Activated CD4-positive, alpha-beta T cell treated with anti-CD3 and anti-CD28 coated beads, Interleukin-2, amount 50 U/mL, for 16 hours (primary cell): Measurements from ENCODE around the gene AACS.
"Not testable (repeated sequence)": the region's sequence is repeated elsewhere in the genome, so short reads cannot be mapped to it uniquely, and the experiment has no call there.

Source experiments
- DNase-seq: peaks from one replicate; pipeline ENCODE4 v3.0.0-alpha.2; 2020

The AACS gene

GRCh38 chr12:125057708-125058107 is 7.5 kb upstream of the AACS start:
- no peak for DNase-seq

- DNase-seq, result no peak
Observed at GRCh38 chr12:125061229-125061628, 4.0 kb upstream of the AACS start.

- not testable (repeated sequence) for DNase-seq
Observed at GRCh38 chr12:125063522-125063921, 1.7 kb upstream of the AACS start.

GRCh38 chr12:125064492-125064891 is 743 bp upstream of the AACS start:
- no peak for DNase-seq

- no peak for DNase-seq
Observed at GRCh38 chr12:125065919-125066570, 810 bp downstream of the AACS start.

GRCh38 chr12:125068391-125068790 is 3.2 kb downstream of the AACS start:
- no peak for DNase-seq

GRCh38 chr12:125069616-125070015 is 4.4 kb downstream of the AACS start:
- no peak for DNase-seq

- no peak for DNase-seq
Observed at GRCh38 chr12:125070112-125070511, 4.9 kb downstream of the AACS start.

GRCh38 chr12:125070661-125071390 is 5.6 kb downstream of the AACS start:
- no peak for DNase-seq

GRCh38 chr12:125071456-125071855 is 6.2 kb downstream of the AACS start:
- no peak for DNase-seq

GRCh38 chr12:125072496-125072895 is 7.3 kb downstream of the AACS start:
- DNase-seq, result no peak

GRCh38 chr12:125074294-125074693 is 9.1 kb downstream of the AACS start:
- DNase-seq, result not testable (repeated sequence)

GRCh38 chr12:125076103-125076502 is 10.9 kb downstream of the AACS start:
- no peak for DNase-seq

GRCh38 chr12:125079084-125079483 is 13.8 kb downstream of the AACS start:
- no peak for DNase-seq

GRCh38 chr12:125079648-125080645 is 14.7 kb downstream of the AACS start:
- DNase-seq, result no peak

GRCh38 chr12:125081427-125081826 is 16.2 kb downstream of the AACS start:
- no peak for DNase-seq

- DNase-seq, result no peak
Observed at GRCh38 chr12:125083072-125083471, 17.8 kb downstream of the AACS start.

- DNase-seq, result not testable (repeated sequence)
Observed at GRCh38 chr12:125088199-125088598, 23.0 kb downstream of the AACS start.

- DNase-seq, result no peak
Observed at GRCh38 chr12:125089083-125089482, 23.8 kb downstream of the AACS start.

- no peak for DNase-seq
Observed at GRCh38 chr12:125089626-125090025, 24.4 kb downstream of the AACS start.

- no peak for DNase-seq
Observed at GRCh38 chr12:125090437-125090836, 25.2 kb downstream of the AACS start.

GRCh38 chr12:125091401-125091800 is 26.2 kb downstream of the AACS start:
- DNase-seq, result no peak

- no peak for DNase-seq
Observed at GRCh38 chr12:125092108-125092871, 27.1 kb downstream of the AACS start.
